Esophagus muscularis mucosa (tissue), 3 donors: ENCODE data around the gene SIK3.

ENCODE experiments used
- CTCF ChIP-seq, 3 experiments: fragments of 200-600 bp in 2 of 3; fragments of 450-650 bp in 1 of 3; sonication (generic) in 2 of 3; IDR thresholded peaks; one replicate each; pipeline ENCODE4 v1.5.1; 2017 to 2019; ENCODE audit warnings: antibody characterized with exemption in 3 of 3, mild to moderate bottlenecking in 2 of 3, moderate library complexity in 1 of 3
- POLR2A ChIP-seq: fragments of 450-650 bp; IDR thresholded peaks from one replicate; pipeline ENCODE4 v1.6.1; 2017; ENCODE audit warnings: antibody characterized with exemption, moderate library complexity, mild to moderate bottlenecking, low read depth
- POLR2AphosphoS5 ChIP-seq, 2 donors: sonication (generic); formaldehyde crosslinking; IDR thresholded peaks; one replicate each; pipeline ENCODE4 v1.6.1; 2017; ENCODE audit warnings: antibody characterized with exemption in 2 of 2

GRCh38 chr11:116906479-116906878 is 191.7 kb downstream of the SIK3 start:
- no peak for TF ChIP-seq CTCF (IDR thresholded peaks at IDR 0.05)
- TF ChIP-seq POLR2A, result no peak
- no peak for TF ChIP-seq POLR2AphosphoS5 (IDR thresholded peaks at IDR 0.05)
